ENCODE data around the gene CTTNBP2. TPM values are rescaled to one million over a fixed set of nuclear protein-coding genes. Genes with fewer than 3 reads are reported as not detected.

CTTNBP2 gene
- total and polyA plus RNA-seq, 2 donors (not counting 1 experiment from before 2014, with no cell fraction given), result 0.04 to 0.27 TPM

GRCh38 chr7:117750612-117751563 is 122.4 kb downstream of the CTTNBP2 start:
- Histone ChIP-seq H3K27ac (ENCODE audit: low read length in 2 of 2) (no peak overlapping the region), H3K79me2 (ENCODE audit: control insufficient read depth, insufficient read depth, low read length) (no peaks in the 10 kb centered on the region), H3K27me3 (replicated peaks in 1 of 4; ENCODE audit: control extremely low read depth in 1 of 4, control insufficient read depth in 3 of 4, insufficient read depth in 4 of 4, low read length in 3 of 4) (no peaks in the 10 kb centered on the region), H3K4me3 (ENCODE audit: control extremely low read depth in 1 of 5, extremely low read depth in 1 of 5, insufficient read depth in 1 of 5, low read depth in 2 of 5, low read length in 4 of 5) (no peak overlapping the region), H4K20me1 (ENCODE audit: control insufficient read depth, insufficient read depth, low read length, poor library complexity, severe bottlenecking) (no peaks in the 10 kb centered on the region), H3K9me3 (ENCODE audit: control extremely low read depth in 1 of 3, control insufficient read depth in 2 of 3, insufficient read depth in 1 of 3, low read length in 2 of 3) (no peaks in the 10 kb centered on the region), H2AFZ (ENCODE audit: insufficient read depth, low read depth, low read length, poor library complexity, severe bottlenecking) (no peak overlapping the region), H3K36me3 (replicated peaks in 1 of 2; ENCODE audit: control extremely low read depth in 1 of 2, control insufficient read depth in 1 of 2, extremely low read depth in 1 of 2, insufficient read depth in 2 of 2, low read length in 1 of 2) (no peaks in the 10 kb centered on the region), H3K4me1 (ENCODE audit: control insufficient read depth in 2 of 2, insufficient read depth in 2 of 2, low read length in 2 of 2) (no peaks in the 10 kb centered on the region), H3K9ac (ENCODE audit: low read length) (no peak overlapping the region), H3K4me2 (replicated peaks; ENCODE audit: low read depth, low read length, poor library complexity, severe bottlenecking) (no peak overlapping the region)
- Mint-ChIP-seq H3K9me3 (ENCODE audit: insufficient read depth) (no peaks in the 10 kb centered on the region), H3K27me3 (peaks cover 7% of the 10 kb centered on the region), H3K27ac (no peak overlapping the region), H3K4me3 (no peak overlapping the region), H3K4me1 (no peaks in the 10 kb centered on the region)
- TF ChIP-seq EZH2 (IDR thresholded peaks at IDR 0.05; ENCODE audit: borderline replicate concordance, insufficient read depth, low read depth, low read length, poor library complexity, severe bottlenecking) (no peak), CTCF (IDR thresholded peaks at IDR 0.05) (peak; percentile 32)
- WGBS (ENCODE audit: insufficient coverage), result 100% methylated on average over 1 of the region's 8 CpGs
- CTCF ChIA-PET, result interaction anchor here (1.2 kb wide), 2 partner anchors 442 to 445 kb away, joined by 3 to 4 read pairs; no protein-coding TSS in a partner anchor
- intact Hi-C loops (cut with micrococcal nuclease), result loop anchor here (10.0 kb wide), 1 partner anchor 444 kb away; no protein-coding TSS in a partner anchor
- POLR2A ChIA-PET, result no interaction called here
- DNase-seq (no peak), ATAC-seq (ENCODE audit: low read depth) (no peak)

- ATAC-seq (ENCODE audit: low read depth) (no peak), DNase-seq (no peak)
- Histone ChIP-seq H3K4me1 (ENCODE audit: control insufficient read depth in 2 of 2, insufficient read depth in 2 of 2, low read length in 2 of 2) (no peaks in the 10 kb centered on the region), H3K36me3 (replicated peaks in 1 of 2; ENCODE audit: control extremely low read depth in 1 of 2, control insufficient read depth in 1 of 2, extremely low read depth in 1 of 2, insufficient read depth in 2 of 2, low read length in 1 of 2) (no peaks in the 10 kb centered on the region), H3K9ac (ENCODE audit: low read length) (no peak overlapping the region), H3K79me2 (ENCODE audit: control insufficient read depth, insufficient read depth, low read length) (no peaks in the 10 kb centered on the region), H3K4me2 (replicated peaks; ENCODE audit: low read depth, low read length, poor library complexity, severe bottlenecking) (no peak overlapping the region), H3K9me3 (ENCODE audit: control extremely low read depth in 1 of 3, control insufficient read depth in 2 of 3, insufficient read depth in 1 of 3, low read length in 2 of 3) (peaks cover 0 to 2% (median 0%) of the 10 kb centered on the region in 3 donors), H3K27ac (ENCODE audit: low read length in 2 of 2) (no peak overlapping the region), H4K20me1 (ENCODE audit: control insufficient read depth, insufficient read depth, low read length, poor library complexity, severe bottlenecking) (no peaks in the 10 kb centered on the region), H3K4me3 (ENCODE audit: control extremely low read depth in 1 of 5, extremely low read depth in 1 of 5, insufficient read depth in 1 of 5, low read depth in 2 of 5, low read length in 4 of 5) (no peak overlapping the region), H2AFZ (ENCODE audit: insufficient read depth, low read depth, low read length, poor library complexity, severe bottlenecking) (no peak overlapping the region), H3K27me3 (replicated peaks in 1 of 4; ENCODE audit: control extremely low read depth in 1 of 4, control insufficient read depth in 3 of 4, insufficient read depth in 4 of 4, low read length in 3 of 4) (peaks cover 0 to 2% (median 0%) of the 10 kb centered on the region in 4 experiments)
- Mint-ChIP-seq H3K27ac (no peak overlapping the region), H3K4me3 (no peak overlapping the region), H3K9me3 (ENCODE audit: insufficient read depth) (no peaks in the 10 kb centered on the region), H3K27me3 (peaks cover 6% of the 10 kb centered on the region), H3K4me1 (no peaks in the 10 kb centered on the region)
- ChIA-PET POLR2A (no interaction called here), CTCF (no interaction called here)
- WGBS (ENCODE audit: insufficient coverage), result 86% methylated on average over 1 of the region's 4 CpGs
- no peak for TF ChIP-seq CTCF (IDR thresholded peaks at IDR 0.05)
- TF ChIP-seq EZH2 (IDR thresholded peaks at IDR 0.05; ENCODE audit: borderline replicate concordance, insufficient read depth, low read depth, low read length, poor library complexity, severe bottlenecking), result no peak
- intact Hi-C loops (cut with micrococcal nuclease), result no loop called here
These were observed 131.3 kb downstream of the CTTNBP2 start for GRCh38 chr7:117741962-117742361.
